ENCODE data around the gene GULP1. TPM values are rescaled to one million over a fixed set of nuclear protein-coding genes. Genes with fewer than 3 reads are reported as not detected.

GULP1 gene
- total RNA-seq, 1 experiment from 2014 or later: 32.9 TPM

DNA sequence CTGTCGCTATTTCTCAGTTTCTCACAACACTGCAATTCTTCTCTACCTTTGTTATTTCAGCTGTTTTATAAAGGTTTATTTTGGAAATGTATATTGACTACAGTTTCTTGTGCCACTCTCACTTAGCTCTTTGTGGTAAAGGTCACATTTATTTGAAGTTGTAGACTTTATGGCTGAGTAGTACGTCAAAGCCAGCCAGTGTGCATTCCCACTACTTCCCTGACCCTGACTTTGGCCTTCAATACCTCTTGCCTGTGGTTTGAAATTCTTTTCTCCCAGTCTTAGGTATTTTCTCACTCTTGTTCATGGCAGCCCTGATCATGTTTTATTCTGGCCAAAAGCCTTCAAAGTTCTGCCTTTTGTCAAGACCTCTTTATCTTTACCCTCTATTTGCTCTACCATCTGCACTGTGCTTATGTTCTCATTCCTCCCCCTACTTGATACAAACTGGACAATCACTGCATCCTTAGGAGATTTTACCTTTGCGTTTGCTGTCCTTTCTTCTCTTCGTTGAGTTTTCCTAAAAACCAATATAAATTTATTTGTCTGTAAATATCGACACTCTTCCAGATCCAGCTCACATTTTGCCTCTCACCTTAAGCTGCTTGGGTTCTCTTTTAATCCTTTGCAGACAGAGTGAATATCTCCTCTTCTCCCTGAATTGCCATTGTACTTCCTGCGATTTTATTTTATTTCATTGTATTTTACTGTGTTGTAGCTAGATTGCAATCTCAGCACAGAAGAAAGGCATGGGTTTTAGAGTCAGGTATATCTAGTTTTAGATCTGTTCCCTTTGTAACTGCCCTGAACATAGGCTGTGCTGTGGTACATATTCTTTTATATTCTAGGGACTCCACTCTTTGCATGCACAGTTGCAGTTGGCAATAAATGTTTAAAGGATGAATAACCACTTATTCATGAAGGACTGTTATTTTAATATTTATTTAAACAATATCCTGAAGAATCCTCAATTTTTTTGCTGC lies 31.2 kb downstream of the GULP1 start:
- DNase-seq (ENCODE audit: low read depth): peak; percentile 68

DNA sequence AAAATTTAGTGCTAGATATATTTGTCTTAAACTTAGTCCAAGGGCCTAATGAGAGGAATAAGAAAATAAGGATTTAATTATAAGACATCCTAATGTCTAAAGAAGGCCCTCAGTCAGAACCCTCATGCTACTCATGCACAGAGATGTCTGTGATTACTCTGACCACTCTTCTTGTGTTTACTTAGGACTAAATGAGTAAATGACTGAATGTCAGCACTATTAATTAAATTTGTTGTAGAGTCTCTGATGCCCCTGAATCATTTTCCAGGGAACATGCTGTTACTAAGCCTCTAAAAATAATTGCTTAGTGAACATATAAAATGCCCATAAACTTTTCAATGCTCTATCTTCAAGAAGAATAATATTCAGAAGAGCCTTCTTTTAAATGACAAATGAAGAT lies 32.4 kb downstream of the GULP1 start:
- peak; percentile 32 for DNase-seq (ENCODE audit: low read depth)

DNA sequence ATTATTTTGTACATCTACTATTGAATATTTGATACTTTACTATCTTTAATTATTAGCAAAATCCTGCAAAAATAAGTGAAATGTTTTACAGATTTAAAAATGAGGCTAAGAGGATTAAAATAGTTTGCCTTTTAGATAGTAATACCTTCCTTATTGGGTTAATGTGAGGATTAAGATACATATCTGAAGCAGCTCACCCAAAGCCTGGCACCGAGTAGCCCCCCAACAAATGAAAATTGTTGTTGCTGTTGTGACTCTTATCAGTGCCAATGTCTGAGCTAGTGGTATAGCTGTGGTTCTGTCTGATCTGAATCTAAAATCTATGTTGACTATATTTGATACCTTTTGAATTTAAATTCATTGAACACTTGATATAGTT lies 34.6 kb downstream of the GULP1 start:
- no peak for DNase-seq (ENCODE audit: low read depth)

DNA sequence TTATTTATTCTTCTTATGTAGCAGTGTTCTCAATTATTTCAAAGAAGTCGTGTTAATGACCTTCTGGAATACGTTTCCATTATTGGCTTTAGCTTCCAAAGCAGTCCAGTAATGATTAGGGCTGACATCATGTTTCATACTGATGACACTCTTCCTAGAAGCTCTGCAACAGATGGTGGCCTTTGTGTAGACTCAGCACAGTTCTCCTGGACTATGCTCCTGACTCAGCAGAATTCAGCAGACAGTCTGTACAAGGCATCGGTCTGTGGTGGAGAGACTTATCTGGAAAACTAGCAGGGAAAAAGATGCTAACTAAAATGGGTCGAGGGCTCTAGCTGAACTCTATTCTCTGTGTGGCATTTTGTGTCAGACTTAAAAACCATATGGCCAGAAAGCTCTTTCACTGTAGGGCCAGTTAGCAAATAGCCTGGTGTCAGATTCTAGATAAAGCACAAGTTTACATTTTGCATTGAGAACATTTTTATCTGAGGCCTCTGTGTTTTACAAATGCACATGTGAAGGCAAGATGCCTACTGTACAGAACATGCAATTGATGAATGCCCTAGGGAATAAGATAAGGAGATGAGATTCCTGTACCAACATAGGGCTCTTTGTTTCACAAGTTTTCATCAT lies 35.1 kb downstream of the GULP1 start:
- peak; percentile 66 for DNase-seq (ENCODE audit: low read depth)

DNA sequence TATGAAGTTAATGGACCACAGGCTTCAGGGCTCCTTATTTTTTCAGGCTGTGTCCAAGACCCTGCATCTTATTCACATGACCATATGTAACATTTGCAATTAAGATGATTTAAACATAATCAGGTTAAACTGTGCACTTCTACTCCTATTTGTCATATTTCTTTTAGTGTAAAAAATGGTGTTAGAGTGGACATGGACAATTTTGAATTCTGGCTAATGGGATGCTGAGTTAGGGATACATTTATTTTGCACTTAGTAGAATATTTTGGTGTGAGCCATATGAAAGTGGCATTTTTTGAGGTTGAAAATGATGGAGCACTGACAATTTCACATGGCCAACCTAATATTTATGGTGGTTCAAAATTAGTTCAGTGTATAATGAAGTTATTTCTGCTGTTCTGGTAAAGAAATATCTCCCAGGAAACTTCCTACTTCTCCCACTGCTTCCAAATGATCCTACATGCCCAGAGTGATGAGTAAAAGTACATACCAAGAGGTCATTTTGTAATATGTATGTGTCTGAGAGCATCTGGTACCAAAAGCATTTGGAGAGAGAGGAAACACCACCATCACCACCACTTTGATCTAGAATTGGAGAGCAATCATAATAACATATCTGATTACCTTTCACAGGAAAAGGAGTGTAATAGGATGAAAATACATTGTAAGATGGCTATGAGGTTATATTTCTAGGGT lies 36.0 kb downstream of the GULP1 start:
- no peak for DNase-seq (ENCODE audit: low read depth)

DNA sequence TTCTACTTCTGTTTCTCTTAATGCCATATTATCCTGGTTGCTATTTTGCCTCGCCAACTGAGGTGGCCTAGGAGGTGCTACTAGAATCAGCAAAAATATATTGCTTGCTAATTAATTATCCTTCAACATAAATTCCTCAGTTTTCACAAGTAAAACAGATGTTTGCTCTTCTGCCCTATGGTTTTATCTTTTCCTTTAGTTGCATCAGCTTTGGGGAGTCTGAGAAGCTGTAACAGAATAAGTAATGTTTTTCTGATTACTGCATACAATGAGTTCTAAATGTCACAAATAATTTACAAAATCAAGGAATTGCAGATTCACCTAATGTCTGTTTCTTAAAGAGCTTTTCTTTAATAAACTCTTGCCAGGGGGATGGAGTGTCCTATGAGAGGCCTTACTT lies 36.7 kb downstream of the GULP1 start:
- no peak for DNase-seq (ENCODE audit: low read depth)

DNA sequence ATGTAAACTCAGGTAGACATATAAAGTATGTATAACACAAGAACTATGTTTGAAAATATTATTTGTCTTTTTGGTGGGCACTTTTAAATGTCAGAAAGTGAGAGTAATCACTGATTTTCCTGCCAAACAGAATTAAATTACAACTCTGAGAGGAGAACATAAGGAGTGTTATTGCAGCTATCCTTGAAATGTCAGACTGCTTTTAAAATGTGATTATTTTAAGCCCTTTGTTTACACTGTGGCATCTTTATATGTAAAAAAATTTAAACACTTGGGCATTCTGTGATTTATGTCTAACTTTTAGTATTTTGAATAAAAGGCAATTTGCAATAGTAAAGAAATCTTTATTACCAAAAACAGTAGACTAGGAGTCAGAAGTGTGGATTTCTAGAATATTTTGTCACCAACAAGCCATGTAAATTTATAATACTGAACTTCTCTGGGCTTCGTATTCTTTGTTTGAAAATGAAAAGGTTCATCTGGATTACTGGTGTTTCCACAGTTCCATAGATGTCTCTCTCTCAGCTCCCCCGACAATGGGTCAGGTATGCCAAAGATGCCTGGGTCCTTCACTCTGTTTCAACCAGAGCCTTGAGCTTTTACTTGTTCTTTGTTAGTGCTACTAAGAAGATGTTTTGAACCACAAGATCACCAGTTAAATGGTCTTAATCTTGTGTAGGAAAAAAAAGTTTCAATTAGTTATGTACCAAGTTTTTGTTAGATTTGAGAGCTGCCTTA lies 38.8 kb downstream of the GULP1 start:
- no peak for DNase-seq (ENCODE audit: low read depth)

DNA sequence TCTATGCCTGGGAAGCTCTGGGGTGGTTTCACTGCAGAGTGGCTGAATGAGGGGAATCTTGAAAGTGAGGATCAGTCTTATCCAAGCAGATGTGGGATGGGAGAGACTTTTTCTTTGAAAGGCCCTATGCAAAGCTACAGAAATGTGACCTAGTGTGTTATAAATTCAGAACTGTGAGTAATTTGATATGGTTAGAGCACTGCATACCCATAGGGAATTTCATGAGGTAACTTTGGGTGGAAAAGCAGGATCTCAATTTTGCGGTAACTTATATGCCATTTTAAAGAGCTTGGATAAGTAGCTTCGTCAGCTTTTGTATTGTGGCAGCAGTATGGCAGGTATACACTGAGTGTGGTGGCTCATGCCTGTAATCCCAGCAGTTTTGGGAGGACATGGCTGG lies 40.9 kb downstream of the GULP1 start:
- no peak for DNase-seq (ENCODE audit: low read depth)

DNA sequence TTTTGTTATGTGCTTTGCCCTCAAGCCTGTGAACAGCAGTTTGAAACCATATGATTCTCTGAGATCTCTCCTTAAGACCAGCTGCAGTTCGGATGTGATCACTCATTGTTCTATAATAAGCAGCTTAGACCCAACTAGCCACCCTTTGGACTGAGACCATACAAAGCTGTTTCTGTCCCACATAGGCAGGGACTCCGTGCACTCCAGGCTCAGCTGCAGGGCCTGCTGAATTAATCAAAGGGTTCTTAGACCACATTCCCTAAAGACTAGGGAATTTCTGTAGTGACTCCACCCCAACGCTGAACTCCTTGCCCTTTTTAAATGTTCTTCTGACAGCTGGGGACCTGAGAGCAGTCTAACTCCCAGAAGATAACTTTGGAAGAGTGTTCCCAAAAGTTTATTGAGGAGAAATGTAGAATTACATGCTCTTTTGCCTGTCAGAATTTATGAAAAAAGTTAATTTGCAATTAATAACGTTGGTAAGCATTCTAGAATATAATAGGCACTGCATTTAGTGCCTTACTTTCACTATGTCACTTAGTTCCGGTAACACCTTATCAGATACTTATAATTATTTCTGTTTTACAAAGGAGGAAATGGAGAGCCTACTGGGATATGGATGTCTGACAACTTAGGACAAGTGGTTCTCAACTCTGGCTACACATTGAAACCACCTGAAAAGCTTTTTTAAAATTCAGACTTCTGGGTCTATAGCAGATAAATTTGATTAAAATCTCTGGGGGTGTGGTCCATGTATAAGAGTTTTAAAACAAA lies 42.3 kb downstream of the GULP1 start:
- peak; percentile 77 for DNase-seq (ENCODE audit: low read depth)

DNA sequence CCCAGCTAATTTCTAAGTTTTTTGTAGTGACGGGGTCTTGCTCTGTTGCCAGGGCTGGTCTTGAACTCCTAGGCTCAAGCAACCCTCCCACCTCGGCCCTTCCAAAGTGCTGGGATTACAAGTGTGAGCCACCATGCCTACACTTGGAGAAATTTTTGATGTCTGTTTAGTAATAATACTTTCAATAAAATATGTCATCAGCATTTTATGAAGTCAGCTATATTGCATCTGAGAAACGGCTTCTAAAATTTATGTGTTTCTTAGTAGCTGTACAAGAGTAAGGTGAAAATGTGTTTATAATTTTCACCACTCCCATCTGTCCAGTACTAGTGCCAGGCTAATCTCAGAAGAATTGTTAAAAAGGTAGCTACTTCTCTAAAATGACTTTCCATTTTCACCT lies 46.8 kb downstream of the GULP1 start:
- no peak for DNase-seq (ENCODE audit: low read depth)

DNA sequence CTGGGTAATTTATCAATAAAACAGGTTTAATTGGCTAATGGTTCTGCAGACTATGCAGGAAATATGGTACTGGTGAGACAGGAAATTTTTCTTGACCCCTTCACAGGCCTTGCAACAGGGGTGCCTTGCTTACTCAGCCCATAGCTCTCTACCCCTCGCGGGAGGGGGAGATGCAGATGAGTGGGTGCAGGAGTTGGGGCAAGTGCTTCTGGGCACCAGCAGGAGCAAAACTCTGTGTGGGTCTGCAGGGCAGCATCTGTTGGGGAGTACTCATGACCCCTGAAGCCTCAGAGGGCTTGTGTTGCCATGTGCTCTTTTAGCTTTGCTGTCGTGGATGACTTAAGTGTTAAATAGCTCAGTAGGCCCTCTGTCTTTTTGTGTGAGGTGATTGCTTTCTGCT lies 48.6 kb downstream of the GULP1 start:
- DNase-seq (ENCODE audit: low read depth): no peak

DNA sequence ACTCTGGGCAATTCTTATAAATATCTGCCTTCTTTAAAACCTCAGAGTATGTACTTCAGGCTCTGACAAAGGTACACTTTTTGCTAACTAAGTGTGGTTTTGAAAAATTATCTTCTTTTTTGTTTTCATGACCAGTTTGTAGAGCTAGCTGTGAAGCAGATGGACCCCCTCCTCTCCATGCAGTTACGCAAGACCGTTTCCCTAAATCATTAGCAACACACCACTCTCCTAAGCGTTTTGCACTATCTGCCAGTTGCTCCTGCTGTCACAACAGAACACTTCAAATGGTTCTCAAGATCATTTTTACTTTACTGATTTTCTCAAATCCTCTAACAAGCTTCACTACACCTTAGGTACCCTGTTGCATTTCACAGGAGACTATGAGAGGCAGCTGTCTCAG lies 53.3 kb downstream of the GULP1 start:
- no peak for DNase-seq (ENCODE audit: low read depth)

DNA sequence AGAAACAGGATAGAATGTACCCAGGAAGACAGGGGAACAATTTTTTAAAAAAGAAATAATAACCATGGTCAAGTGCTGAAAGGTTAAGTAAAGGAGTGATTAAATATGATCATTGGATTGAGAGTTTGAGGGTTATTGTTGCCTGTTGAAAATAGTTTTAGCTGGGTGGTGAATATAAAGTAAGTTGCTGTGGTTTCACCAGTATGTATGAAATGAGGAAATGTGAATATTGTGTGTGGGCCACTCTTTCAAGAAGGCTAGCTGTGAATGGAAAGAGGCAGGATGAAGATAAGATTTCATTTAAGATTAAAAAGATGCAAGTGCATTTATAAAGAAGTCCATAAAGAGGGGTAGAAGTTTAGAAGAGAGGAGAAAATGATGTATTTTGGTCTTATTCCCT lies 53.8 kb downstream of the GULP1 start:
- DNase-seq (ENCODE audit: low read depth): no peak

DNA sequence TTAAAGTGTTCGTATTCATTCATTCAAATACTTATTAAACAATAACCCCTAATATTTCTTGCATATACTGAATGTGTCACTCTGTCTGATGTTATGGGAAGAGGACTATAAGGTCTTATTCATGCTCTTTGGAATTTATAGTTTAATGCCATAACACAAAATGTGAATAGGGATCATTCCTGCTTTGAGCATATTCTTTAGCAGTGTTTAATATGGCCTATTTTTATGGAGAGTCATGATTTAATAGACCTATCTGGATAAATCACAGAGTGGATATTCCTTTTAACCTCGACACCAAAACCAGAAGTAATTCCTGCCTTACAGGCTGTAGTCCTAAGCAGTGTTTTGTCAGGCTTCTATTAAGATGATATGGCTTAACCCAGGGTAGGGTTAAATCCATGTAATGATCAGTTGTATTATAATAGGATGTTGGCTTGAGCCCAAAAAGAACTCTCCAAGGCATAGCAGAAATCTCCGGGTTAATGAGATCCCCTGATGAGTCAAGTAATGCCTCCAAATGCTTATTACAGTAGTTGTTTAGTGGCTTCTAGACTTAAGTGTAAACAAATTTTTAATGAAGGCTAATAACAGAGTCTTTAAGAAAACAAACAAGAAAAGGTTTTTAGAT lies 54.3 kb downstream of the GULP1 start:
- no peak for DNase-seq (ENCODE audit: low read depth)

DNA sequence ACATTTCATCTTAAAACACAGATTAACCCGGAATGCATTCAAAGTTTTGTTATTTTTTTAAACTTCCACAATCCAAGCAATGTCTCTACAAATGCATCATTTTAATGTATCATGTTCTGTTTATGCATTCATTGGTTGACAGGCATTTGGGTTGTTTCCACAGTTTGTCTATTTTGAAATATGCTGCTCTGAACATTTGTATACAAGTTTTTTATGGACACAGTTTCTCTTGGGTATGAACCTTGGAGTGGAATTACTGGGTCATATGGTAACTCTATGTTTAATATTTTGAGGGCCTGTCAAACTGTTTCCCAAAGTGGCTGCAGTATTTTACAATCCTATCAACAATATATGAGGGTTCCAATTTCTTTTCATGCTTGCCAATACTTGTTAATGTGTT lies 57.3 kb downstream of the GULP1 start:
- DNase-seq (ENCODE audit: low read depth): no peak

DNA sequence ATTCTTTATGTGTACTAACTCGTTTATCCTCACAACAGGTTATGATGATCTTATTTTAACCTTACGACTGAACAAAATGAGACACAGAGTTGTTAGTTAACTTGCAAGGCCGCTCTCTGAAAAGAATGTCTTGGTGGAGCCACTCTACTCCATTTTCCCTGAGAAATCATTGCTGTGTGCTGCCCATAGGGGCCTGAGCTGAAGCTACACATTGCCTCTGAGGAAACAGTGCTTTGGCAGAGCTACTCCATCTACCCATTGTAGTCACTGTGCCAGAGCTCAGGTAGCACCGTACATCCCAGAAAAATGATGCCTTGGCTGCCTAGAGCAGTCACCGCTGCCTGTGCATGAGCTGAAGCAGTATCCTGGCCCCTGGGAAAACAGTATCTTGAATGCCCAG lies 61.6 kb downstream of the GULP1 start:
- DNase-seq (ENCODE audit: low read depth): no peak

DNA sequence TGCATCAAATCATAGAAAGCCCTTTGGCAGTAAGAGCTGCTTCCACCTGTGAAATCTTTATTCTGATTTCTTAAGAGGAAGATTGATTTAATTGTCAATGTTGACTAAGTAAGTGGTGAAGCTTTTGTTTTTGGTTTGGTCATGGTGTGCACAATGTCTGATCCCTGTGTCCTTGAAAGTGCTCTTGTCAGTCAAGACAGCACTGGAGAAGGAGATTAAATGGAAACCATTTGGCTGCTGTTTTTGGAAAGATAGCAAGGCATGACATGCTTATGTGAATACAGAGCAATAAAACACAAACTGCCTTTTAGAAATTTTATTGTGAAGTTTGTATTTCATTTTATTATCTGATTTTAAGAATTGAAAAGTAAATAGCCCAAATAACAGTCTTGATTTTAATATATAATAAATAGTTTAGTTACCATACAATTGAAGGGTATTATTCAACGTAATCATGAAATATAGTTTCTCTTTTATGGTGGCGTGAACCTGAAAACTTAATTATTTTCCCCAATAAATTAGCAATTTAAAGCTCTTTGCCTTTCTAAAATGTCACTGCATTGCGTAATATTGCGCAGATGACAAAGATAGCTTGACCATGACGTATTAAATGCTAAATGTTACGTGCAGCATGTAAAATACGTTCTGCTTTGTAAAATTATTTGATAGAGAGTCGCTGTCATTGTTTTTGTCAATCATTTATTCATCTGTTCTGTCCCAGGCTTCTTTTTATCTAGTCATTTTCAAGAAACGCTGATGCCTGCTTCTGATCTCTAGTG lies 69.0 kb downstream of the GULP1 start:
- no peak for DNase-seq (ENCODE audit: low read depth)

DNA sequence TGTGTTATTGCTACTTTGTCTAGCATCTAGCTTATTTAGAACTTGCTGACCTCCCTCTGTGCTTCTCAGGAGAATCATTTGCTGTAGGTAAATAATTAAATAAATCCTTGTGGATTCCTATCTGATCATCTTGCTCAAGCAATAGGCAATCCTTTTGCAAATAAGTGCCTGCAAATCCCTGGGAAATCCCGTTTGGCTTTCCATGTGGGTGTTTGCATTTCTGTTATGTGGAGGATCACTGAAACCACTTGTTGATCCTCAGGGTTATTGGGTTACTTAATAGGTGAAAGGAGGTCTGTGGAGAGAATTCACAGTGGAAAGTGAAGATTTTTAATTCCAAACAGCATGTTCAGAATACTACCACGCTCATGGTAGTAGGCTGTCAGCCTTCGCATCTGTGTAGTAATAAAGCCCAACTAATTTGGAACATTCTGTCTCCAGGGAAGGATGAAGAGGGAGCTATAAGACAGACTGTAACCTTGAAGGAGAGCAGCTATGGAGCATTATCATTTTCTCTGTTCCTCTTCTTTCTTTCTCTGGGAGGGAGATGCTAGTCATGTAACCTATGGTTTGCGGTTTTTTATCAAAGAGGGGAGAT lies 72.5 kb downstream of the GULP1 start:
- no peak for DNase-seq (ENCODE audit: low read depth)

DNA sequence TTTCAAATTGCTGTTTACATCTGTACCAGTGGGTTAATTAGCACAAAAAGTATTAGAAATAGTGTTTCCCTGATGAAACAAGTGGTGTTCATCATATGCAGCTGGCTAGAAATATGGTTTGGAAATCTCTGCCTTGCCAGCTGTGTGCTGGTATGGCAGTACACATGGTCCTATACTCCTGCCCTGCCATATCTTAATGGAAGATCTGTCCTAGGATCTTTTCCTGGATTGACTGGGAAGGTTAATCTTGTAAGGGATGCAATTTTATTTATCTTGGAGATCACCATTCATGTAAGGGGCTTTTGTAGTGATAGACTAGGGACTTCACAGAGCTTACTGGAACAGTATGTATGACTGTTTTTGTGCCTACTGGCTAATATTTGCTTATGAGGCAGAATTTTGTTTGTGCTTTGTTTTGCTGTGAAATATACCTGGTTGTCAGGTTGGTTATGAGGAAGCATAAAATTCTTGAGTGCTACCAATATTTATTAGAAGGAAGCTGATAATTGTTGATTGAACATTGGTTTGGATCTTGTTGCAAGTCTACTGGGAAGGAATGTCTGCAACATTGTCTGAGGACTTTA lies 73.5 kb downstream of the GULP1 start:
- no peak for DNase-seq (ENCODE audit: low read depth)
